GM13976 (cell line): ENCODE data around the gene S100A6.
"Not testable (repeated sequence)": the region's sequence is repeated elsewhere in the genome, so short reads cannot be mapped to it uniquely, and the experiment has no call there.

Source experiments
- DNase-seq: peaks from one replicate; pipeline ENCODE4 v3.0.0; 2012; ENCODE audit warnings: low spot score
- CTCF ChIP-seq: IDR thresholded peaks from 2 replicates; pipeline ENCODE4 v1.5.1; 2012; ENCODE audit warnings: borderline replicate concordance, mild to moderate bottlenecking; ENCODE audit not compliant: insufficient read depth; ENCODE audit errors: extremely low read depth, missing control alignments, control extremely low read depth
- in situ Hi-C: fragments of 300-500 bp; cut with MboI; formaldehyde crosslinking; loops from one replicate; pipeline ENCODE4 v1.12.0; 2022; ENCODE audit warnings: low sequenced_read_pairs, mixed read lengths, inconsistent platforms; ENCODE audit not compliant: unreplicated experiment

S100A6 gene

GRCh38 chr1:153577624-153578051, 41.8 kb upstream of the S100A6 start:
- TF ChIP-seq CTCF = no peak
- no peak for DNase-seq
- in situ Hi-C loops = no loop called here

GRCh38 chr1:153577138-153577537, 41.3 kb upstream of the S100A6 start:
- TF ChIP-seq CTCF = no peak
- in situ Hi-C loops = no loop called here
- DNase-seq = no peak

- DNase-seq, in situ Hi-C loops: not testable (repeated sequence)
These were observed 39.7 kb upstream of the S100A6 start for GRCh38 chr1:153575497-153575896.

GRCh38 chr1:153575081-153575491, 39.3 kb upstream of the S100A6 start:
- DNase-seq, in situ Hi-C loops: not testable (repeated sequence)

- in situ Hi-C loops = loop anchor here (5.0 kb wide), 1 partner anchor 61 kb away; no protein-coding TSS in a partner anchor
- TF ChIP-seq CTCF = no peak
- DNase-seq = no peak
These were observed 37.6 kb upstream of the S100A6 start for GRCh38 chr1:153573351-153573750.

GRCh38 chr1:153572569-153573015, 36.8 kb upstream of the S100A6 start:
- peak; percentile 74 for DNase-seq
- peak; percentile 70 for TF ChIP-seq CTCF
- in situ Hi-C loops = loop anchor here (5.0 kb wide), 1 partner anchor 60 kb away; no protein-coding TSS in a partner anchor

- no peak for DNase-seq
- TF ChIP-seq CTCF = no peak
- in situ Hi-C loops = loop anchor here (5.0 kb wide), 1 partner anchor 59 kb away; no protein-coding TSS in a partner anchor
These were observed 35.9 kb upstream of the S100A6 start for GRCh38 chr1:153571706-153572105.

DNA sequence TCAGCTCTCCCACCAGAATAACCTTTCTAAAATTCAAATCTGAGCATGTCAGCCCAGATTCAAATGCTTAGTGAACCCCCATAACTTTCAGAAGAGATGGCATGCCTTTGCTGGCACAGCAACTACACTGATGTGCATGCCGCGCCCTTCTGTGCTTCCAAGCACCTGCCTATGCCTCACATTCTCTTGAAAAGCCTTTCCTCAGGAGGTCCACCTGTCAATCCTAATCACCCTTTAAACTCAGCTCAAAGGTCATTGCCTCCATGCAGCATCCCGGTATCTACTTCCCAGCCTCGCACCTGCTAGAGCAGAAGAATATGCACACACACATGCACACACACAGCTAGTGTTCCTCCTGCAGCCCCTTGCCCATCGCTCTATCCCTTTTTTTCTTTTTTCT, 35.1 kb upstream of the S100A6 start:
- no peak for DNase-seq
- in situ Hi-C loops = loop anchor here (5.0 kb wide), 1 partner anchor 59 kb away; no protein-coding TSS in a partner anchor
- no peak for TF ChIP-seq CTCF
